HG03520 (cell line): ENCODE measurements around the gene WDR59.
"Not testable (repeated sequence)": the region's sequence is repeated elsewhere in the genome, so short reads cannot be mapped to it uniquely, and the experiment has no call there.

Experiments used
- ATAC-seq: cut with Tn5 transposase; IDR thresholded peaks from one replicate; pipeline ENCODE4 v1.9.1; 2021; ENCODE audit warnings: mild to moderate bottlenecking, moderate library complexity; ENCODE audit not compliant: unreplicated experiment

Gene WDR59, protein sequence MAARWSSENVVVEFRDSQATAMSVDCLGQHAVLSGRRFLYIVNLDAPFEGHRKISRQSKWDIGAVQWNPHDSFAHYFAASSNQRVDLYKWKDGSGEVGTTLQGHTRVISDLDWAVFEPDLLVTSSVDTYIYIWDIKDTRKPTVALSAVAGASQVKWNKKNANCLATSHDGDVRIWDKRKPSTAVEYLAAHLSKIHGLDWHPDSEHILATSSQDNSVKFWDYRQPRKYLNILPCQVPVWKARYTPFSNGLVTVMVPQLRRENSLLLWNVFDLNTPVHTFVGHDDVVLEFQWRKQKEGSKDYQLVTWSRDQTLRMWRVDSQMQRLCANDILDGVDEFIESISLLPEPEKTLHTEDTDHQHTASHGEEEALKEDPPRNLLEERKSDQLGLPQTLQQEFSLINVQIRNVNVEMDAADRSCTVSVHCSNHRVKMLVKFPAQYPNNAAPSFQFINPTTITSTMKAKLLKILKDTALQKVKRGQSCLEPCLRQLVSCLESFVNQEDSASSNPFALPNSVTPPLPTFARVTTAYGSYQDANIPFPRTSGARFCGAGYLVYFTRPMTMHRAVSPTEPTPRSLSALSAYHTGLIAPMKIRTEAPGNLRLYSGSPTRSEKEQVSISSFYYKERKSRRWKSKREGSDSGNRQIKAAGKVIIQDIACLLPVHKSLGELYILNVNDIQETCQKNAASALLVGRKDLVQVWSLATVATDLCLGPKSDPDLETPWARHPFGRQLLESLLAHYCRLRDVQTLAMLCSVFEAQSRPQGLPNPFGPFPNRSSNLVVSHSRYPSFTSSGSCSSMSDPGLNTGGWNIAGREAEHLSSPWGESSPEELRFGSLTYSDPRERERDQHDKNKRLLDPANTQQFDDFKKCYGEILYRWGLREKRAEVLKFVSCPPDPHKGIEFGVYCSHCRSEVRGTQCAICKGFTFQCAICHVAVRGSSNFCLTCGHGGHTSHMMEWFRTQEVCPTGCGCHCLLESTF

DNA sequence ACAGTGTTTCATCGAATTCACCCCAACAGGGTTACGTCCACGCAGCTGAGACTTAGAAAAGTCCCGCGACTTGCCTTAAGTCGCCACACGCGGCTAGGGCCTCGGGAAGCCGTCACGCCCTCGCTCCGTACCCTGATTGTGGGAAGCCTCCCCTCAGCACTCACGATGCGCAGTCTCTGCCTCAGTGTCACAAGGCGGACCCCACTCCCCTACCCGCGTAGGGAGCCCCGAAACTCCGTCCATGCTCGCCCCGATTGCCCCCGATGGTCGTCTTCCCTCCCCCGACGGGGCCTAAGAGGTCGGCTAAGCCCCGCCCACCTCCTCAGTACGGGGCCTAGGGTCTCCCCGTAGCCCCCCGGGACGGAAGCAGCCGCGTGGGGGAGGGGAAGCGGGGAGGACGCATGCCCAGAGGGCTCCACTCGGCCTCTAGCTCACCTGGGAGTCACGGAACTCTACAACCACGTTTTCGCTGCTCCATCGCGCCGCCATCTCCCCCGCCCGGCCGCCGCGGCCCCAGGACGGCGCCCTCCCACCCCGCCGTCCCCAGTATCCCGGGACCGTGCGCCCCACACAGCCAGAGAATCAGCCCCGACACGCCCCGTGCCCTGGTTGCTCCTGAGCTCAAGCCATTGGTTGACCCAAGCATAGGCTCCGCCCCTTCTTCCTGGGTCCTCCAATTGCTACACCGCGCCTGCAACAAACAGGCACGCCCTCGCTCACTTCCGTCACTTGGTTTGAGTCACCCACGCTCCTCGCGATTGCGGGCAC is at the start of gene WDR59:
Gene WDR59 (minus strand): TSS at position 595 of the 768 bp plus-strand sequence. CDS start 106 bp downstream, at position 489.
- ATAC-seq = peak; percentile 99

DNA sequence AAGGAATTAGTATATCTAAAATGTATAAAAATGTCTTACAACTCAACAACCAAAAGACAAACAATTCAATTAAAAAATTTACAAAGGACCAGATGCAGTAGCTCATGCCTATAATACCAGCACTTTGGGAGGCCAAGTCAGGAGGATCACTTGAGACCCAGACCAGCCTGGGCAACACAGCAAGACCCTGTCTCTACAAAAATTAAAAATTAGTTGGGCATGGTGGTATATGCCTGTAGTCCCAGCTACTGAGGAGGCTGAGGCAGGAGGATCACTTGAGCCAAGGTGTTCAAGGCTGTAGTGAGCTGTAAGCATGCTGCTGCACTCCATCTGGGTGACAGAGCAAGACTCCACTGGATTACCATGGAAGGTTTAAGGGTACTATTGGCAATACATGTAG is 47.7 kb upstream of the WDR59 start:
- no peak for ATAC-seq

DNA sequence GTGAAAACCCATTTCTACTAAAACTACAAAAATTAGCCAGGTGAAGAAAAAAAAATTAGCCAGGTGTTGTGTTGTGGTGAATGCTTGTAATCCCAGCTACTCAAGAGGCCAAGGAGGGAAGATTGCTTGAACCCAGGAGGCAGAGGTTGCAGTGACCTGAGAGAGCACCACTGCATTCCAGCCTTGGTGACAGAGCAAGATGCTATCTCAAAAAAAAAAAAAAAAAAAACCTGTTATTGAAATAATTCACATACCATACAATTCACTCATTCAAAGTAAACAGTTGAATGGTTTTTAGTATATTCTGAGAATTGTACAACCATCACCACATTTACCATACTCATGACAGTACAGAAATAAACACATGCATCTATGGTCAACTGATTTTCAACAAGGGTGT is 44.9 kb upstream of the WDR59 start:
- ATAC-seq = no peak

DNA sequence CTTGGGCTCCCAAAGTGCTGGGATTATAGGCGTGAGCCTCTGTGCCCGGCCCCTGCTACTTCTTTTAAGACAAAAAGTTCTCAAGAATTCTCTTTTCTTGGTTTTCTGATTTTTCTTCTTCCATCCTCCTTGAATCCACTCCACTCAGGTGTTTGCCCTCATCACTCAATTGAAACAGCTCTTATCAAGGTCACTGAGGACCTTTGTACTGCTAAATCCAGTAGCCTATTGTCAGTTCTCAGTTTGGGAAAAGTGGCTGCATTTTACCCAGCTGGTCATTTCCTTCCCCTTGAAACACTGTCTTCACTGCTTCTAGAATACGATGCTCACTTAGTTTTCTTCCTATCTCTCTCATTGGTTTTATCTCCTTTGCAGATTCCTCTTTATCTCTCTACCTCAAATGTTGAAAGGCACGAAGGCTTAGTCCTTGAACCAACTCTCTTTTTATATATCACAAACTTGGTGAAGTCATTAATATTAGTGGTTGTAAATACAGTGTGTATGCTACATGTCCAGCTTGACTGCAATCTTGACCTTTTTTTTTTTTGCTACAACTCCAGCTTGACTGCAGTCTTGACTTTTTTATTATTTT is 43.7 kb upstream of the WDR59 start:
- no peak for ATAC-seq

DNA sequence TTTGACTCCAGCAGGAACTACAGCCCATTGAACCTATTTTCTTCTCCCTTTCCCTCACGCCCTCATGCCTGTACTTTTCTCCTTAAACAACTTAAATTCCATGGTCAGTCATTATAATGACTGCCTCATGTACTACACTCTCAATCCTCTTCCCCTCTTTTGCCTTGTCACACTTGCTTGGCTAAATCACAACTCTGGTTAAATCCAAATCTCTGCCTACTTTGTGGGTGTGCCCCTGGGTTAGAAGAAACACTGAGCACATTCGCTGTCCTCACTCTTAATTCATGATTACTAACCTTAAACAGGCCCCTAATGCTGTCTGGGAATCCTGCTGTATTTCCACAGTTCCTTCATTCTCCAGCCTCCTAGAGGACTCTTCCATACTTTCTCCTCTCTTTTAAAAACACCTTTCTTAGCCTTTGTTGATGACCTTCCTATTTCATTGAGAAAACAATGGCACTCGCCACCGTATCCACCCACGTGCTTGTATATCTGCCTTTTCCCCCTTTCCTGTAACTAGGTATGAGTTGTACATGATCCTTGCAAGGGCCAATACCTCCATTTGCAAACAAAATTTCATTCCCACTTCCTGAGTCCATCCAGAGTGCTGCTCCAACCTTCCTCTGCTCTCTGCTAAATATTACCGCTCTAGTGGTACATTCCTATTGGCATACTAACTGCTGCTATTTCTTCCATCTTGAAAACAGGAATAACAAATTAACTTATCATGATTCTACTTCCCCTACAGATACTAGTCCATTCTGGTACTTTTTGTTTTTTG is 42.8 kb upstream of the WDR59 start:
- ATAC-seq = no peak

DNA sequence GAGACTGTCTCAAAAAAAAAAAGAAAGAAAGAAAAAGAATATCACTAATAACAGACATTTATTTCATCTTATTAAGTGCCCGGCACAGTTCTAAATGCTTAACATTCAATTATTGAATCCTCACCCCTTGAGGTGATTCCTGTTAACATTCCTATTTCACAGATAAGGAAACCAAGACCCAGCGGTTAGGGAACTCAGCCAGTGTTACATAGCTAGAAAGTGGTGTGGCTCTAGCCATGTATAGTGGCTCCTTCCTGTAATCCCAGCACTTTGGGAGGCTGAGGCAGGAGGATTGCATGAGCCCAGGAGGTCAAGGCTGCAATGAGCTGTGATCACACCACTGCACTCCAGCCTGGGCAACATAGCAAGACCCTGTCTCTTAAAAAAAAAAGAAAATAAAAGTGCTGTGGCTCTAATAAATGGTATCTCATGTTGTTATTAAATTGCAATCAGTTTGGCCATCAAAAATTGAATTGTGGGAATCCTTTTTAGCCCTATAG is 42.0 kb upstream of the WDR59 start:
- no peak for ATAC-seq

DNA sequence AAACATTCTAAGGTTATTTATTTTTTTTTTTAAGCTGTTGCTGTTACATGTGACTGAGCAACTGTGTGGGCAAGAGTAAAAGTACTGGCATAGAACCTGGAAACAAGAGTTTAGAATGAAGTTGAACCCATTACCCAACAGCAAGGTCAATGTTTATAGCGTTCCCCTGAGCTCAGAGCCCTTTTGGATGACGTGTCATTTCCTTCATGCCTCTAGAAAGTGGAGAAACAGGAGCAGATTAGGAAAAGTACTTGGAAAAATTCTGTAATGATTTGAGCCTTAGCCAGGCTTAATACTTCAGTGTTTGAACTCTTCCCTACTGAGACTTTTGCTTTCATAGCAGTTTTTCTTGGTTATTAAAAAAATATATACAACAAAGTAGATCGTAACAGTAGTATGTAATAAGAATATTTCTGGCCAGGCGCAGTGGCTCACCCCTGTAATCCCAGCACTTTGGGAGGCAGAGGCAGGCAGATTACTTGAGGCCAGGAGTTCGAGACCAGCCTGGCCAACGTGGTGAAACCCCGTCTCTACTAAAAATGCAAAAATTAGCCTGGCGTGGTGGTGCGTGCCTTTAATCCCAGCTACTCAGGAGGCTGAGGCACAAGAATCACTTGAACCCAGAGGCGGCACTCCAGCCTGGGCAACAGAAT is 41.4 kb upstream of the WDR59 start:
- not testable (repeated sequence) for ATAC-seq

DNA sequence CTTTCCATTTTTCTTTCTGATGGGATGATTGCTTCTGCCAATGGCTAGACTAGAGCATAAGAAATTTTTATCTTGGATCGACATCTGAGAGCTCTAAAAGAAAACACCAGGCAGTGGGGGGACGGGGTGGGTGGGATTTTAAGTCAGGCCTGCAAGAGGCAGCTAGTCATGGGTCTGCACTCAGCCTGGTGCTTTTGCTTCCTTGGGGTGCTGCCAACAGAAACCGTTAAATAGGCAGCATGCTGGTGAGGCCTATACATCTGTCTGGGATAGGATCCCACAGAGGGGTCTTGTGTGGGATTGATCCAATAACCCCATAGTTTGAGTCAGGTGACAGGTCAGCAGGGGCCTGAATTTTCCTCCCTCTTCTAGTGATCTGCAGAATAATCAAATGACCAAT is 40.8 kb upstream of the WDR59 start:
- no peak for ATAC-seq

DNA sequence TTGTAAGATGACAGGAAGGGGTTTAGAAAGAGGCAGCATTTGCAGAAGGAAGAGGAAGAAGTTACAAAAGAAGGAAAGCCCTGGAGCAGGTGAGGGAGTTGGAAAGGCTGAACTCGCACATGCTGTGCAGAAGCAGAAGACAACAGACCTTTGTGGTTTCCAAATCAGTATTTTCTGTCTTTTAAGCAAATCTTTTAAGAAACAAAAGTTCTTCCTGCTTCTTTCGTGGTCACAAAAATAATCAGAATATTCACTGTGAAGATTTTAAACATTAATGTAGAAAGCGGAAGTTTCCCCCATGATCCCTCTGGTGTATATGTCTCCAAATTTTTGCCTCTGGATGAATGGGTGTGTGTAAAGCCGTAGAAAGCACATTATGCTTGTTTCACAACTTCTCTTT is 39.7 kb upstream of the WDR59 start:
- ATAC-seq = no peak

DNA sequence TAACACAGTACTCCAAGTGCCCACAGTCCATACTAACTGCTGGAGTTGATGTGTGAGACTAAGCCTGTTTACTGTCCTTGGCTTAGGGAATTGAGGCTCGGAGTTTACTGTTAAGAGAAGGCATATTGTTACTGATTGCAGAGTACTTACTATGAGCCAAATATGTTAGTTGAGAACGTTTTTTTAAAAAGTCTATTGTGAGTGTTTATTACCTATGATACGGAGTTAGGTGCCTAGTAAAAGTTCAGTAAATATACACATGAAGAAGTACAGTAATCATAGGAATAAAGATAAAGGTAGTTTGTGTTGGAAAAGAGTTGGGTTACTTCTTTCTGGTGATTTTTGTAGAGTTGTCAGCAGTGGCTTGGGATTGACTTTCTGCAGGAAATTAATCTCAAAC is 39.3 kb upstream of the WDR59 start:
- no peak for ATAC-seq

DNA sequence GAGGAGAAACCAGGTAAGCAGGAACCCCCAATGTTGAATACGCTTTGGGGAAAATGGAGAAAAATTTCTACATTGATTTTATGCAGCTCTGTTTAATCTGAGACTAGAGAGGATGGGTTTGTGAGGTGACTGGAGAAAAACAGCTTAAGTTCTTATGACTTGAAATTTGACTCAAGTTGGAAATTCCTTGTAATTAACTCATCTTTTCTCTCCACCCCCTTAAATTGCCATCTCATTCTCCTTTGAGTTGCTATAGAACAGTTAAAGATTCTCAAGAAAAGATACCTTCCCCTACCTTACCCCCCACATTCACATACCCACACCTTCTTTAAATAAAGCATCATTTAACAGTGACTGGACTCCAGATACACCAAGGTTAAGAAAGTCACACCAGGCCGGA is 38.1 kb upstream of the WDR59 start:
- no peak for ATAC-seq

DNA sequence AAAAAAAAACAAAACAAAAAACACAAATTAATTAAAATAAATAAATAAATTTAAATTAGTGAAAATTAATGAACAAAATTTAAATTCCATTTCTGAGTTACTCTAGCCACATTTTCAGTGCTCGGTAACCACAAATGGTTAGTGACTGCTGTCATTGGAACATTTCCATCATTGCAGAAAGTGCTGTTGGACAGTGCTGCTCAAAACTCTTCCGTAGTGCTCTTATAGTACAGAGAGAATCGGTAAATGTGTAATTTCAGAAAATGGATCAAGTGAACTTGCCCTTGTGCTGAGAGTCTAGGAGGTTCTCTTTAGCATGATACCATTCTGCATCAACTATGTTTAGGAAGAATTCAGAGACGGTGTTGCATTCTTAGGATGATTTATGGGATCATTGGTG is 37.6 kb upstream of the WDR59 start:
- ATAC-seq = no peak

DNA sequence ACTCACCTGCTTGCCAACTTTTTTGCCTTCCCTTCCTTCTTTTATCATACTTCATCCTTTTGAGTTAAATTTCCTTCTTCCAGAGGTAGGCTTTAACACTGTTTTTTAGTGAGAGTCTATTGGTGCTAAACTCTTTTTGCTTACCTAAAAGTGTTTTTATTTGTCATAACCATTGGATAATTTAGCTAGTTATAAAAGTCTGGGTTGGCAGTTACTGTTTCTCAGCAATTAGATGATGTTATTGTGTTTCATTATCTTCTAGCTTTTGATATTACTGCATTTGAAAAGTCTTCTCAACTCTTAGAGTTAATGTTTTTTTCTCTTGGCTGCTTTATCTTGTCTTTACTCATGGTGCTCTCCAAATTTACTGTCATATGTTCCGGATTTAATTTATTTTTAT is 36.5 kb upstream of the WDR59 start:
- ATAC-seq = no peak

DNA sequence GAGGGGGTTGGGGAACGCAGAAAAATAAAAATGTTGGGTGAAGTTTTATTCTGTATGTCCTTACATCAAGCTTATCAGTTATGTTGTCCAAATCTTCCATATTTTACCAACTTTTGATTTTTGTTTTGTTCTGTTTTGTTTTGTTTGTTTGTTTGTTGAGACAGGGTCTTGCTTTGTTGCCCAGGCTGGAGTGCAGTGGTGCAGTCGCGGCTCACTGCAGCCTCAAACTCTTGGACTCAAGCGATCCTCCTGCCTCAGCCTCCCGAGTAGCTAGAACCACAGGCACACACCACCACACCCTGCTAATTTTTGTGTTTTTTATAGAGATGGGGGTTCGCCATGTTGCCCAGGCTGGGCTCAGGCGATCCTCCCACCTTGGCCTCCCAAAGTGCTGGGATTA is 34.7 kb upstream of the WDR59 start:
- ATAC-seq = no peak

DNA sequence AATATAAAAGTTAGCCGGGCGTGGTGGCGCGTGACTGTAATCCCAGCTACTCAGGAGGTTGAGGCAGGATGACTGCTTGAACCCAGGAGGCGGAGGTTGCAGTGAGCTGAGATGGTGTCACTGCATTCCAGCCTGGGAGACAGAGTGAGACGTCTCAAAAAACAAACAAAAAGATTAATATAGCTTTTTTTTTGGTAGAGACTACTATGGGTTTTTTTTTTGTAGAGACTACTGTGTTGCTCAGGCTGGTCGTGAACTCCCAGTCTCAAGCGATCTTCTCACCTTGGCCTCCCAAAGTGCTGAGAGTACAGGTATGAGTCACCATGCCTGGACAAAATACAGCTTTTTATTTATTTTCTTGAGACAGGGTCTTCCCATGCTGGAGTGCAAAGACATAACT is 34.1 kb upstream of the WDR59 start:
- ATAC-seq = no peak

DNA sequence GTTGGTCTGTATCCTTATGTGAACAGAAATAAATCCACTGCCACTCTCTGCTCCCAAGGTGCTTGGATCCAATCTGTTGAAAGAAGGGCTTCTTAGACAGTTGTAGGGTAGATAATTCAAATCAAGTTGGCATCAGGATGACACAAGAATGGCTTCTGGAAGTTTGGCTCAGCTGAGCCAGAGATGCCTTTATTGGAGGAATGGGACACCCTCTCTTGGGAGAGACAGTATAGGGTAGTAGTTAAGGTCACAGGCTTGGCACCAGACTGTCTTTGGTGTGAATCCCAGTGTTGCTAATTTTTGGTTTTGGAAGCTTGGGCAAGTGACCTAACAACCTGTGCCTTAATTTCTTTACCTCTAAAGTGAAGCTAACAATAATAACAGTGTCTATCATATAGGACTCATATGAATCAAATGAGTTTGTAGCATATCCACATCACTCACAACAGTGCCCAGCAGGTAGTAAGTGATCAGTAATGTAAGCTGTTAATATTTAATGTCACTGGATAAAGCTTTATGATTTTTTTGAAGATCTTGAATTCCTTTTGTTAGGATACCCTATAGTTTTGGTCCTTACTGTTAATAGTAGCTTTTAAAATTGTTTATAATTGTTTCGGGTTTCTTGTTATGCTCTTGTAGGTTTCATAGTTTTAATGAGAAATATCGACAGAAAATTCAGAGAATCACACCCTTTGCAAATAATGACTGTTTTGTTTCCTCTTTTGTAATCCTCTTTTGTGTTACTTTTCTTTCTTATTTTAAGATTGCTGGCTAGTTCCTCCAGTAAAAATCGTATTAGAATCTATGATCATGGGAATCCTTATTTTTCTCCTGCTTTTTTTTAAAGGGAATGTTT is 33.0 kb upstream of the WDR59 start:
- no peak for ATAC-seq

DNA sequence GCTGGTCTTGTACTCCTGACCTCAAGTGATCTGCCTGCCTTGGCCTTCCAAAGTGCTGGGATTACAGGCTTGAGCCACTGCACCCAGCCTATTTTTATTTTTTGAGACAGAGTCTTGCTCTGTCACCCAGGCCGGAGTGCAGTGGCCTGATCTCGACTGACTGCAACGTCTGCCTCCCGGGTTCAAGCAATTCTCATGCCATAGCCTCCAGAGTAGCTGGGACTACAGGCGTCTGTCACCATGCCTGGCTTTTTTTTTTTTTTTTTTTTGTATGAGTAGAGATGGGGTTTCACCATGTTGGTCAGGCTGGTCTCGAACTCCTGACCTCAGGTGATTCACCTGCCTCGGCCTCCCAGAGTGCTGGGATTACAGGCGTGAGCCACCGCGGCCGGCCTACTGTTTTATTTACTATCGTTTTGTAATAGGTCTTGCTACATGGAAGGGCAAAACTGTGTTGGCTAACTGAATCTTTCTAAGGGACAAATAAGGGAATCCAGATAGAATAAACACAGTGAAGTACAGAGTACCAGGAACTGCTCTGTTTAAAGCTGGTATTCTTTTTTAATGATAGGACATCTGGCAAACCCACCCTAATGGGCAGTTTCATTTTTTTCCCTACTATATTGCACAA is 31.6 kb upstream of the WDR59 start:
- ATAC-seq = not testable (repeated sequence)

DNA sequence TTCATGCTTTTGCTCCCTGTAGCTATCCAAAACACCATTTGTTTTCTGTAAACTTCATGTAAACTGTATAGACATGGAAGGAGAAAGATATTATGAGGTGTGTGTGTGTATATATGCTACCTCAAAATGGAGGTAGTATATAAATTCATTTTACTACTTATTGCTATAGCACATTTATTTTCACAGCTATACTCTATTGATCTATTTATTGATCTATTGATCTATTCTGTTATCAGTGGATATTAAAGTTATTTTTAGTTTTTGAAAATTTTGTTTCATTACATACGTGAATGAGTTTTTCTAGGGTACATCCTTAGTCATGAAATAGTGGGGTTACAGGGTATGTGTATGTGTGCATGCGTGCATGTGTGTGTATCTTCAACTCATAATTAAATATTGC is 29.4 kb upstream of the WDR59 start:
- ATAC-seq = no peak
